Measurements from ENCODE around the gene SOBP.

The SOBP gene

DNA sequence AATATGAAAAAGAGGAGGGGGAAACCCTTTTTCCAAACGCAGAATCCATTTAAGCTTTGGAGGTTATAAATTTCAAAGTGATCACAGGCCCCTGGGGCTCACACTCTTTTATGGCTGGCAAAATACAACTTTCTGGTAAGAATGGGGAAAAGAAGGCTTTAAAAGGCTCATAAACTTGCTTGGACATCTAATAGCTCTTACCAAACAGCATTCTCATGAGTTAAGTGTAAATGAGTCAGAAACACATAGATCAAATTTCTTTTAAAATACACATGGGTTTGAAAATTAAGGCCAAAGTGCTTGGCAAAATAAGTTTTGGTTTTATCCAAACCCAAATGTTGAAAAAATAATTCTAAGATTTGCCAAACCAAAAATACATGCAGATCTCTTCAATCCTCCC, 154.6 kb downstream of the SOBP start:
- DNase-seq = no peak

DNA sequence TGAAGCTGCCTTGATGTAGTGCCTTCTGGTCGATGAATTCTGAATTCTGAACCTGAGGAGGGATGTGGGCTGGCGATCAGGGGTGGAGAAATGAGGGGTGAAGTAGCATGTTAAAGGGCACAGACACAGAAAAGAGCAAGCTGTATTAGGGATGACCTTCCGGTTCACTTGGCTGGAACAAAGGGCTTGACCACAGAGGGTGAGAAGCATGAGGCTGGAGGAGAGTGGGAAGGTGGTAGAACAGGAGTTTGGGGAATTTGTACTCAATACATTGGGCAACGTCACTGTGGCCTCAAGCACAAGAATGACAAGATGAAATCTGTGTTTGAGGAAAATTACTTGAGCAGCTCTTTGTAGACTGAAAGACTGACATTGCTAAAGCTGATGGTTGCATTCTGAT, 155.8 kb downstream of the SOBP start:
- DNase-seq = no peak

DNA sequence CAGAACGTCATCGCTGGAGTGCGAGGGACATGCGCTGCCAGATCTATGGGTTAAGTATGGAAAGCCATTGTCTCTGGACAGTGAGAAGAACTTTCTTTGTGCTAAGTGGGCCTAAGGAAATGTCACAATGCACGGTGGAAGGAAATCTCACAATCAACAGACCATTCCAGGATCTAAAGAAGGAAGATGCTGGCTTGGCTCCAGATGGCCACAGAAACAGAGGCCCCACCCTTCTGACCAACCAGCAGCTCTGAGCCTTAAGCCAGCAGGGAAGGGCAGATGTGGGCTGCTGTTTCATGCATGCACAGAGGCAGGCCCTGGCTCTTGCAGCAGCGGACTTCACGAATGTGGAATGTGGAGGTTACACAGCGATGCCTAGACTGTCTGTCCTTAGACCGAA, 156.3 kb downstream of the SOBP start:
- DNase-seq = no peak

DNA sequence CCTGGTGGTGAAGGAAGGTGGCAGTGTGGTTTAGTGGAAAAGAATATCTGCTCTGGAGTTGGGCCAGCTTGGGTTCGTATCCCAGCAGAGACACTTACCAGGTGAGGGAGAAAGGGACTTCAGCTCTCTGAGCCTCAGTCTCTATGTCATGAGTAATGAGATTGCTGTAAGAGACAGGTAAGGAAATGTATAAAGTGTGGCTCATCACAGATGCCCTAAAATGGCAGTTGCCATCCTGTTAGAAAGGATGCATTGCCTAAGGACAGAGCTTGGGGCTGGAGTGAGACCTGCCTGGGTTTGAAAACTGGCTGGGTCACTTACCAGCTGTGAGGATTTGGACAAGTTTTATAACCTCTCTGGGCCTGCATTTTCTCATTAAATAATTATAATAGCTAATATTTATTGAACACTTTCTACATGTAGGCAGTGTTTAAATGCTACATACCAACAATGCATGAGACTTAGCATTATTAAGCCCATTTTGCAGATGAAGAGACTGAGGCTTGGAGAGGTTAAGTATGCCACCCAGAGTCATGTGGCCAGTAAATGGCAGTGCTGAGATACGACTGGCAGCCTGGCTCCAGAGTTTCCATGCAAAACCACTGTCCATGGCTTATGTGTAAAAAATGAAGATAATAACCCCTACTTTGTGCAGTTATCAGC, 157.0 kb downstream of the SOBP start:
- no peak for DNase-seq

DNA sequence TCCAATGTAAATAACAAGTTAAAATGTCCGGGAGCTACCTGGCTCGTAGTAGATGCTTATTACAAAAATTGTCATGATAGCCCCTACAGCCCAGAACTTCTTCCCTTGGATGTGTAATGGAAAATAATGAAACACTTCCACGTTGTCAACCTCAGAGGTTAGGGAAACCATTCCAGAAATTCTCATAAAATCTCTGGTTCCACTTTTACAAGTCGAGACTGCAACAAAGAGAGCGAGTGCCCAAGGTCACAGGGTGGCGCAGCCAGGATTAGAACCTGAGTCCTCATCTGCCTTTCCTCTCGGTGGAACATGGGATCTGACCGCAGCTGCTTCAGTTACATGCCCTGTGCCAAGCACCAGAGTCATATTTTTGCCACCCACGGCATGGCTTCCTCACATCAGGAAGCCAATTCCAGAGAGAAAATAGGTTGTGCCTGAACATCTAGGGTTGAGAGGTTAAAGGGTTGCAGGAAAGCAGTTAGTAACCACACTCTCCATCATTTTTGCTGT, 157.6 kb downstream of the SOBP start:
- DNase-seq = no peak

DNA sequence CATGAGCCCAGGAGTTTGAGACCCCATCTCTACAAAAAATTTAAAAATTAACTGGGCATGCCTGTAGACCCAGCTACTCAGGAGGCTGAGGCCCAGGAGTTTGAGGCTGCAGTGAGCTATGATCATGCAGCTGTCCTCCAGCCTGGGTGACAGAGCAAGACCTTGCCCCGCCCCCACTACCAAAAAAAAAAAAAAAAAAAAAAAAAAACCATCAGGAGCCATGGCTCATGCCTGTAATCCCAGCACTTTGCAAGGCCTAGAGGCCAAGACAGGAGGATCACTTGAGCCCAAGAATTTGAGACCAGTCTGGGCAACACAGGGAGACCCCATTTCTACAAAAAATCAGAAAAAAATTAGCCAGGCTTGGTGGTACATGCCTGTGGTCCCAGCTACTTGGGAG, 159.1 kb downstream of the SOBP start:
- DNase-seq = no peak

DNA sequence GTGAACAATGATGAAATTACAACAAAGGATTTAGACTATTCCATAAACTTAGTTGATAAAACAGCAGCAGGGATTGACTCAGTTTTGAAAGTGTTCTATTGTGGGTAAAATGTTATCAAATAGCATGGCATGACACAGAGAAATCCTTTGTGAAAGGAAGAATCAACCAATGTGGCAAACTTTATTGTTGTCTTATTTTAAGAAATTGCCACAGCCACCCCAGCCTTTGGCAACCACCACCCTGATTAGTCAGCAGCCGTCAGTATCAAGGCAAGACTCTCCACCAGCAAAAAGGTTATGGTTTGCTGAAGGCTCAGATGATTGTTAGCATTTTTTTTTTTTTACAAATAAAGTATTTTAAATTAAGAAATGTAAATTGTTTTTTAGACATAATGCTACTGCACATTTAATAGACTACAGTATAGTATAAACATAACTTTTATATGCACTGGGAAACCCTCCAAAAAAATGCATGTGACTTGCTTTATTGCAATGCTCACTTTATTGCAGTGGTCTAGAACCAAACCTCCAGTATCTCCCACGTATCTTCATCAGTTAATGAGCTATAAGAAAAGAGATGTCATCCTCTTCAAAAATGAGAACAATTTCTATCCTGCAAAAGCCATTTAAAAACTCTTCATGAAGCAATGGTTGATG, 162.7 kb downstream of the SOBP start:
- DNase-seq = no peak

DNA sequence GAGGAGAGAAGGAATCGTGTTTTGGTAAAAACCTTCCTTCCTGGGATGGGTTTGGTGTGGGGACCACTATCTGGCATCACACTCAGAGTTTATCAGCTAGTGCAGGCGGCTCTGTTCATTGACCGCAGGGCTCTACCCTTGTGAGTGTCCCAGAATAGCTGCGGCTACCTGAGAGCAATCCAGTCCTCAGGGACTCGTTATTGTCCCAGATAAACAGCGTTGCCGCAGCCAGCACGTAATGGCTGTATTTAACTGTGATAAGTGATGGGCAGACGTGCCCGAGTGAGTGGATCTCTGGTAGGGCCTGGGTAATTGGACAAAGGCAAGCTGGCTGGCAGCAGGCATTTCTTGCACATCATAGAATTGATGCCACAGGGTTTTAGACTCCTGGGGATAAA, 163.3 kb downstream of the SOBP start:
- DNase-seq = peak; percentile 58 to 93

DNA sequence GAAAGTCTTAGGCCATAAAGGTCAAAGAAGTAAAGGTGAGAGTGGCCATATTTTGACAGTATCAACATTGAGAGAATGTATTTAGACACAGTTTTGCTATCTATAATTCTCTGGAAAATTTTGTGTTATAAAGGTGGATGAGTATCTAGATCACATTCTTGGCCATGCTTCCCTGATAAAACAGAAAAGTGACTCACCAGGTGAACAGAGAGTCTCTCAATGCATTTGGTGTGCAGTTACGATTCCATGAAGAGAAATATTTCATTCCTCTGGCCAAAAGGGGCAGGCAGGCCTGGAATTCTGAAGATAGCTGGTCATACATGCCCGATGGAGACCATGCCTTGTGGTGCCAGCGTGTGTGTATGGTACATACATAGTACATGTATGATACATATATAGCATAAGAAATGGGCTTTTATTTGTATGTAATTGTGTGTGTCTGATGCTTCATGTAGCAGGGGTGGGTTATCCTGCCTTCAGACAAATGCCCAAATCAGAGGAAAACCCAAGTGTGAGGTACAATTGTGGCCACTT, 164.0 kb downstream of the SOBP start:
- no peak for DNase-seq

DNA sequence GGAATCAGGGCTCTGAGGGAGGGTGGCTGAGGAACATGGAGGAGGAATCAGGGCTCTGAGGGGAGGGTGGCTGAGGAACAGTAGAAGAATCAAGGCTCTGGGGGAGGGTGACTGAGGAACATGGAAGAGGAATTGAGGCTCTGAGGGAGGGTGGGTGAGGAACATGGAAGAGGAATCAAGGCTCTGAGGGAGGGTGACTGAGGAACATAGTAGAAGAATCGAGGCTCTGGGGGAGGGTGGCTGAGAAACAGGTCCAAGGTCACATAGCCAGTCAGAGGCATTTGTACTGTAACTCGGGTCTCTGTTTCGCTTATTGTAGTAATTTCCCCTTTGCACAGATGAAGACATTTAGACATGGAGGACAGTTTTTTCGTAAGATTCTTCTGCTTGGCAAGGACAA, 164.8 kb downstream of the SOBP start:
- DNase-seq = no peak

DNA sequence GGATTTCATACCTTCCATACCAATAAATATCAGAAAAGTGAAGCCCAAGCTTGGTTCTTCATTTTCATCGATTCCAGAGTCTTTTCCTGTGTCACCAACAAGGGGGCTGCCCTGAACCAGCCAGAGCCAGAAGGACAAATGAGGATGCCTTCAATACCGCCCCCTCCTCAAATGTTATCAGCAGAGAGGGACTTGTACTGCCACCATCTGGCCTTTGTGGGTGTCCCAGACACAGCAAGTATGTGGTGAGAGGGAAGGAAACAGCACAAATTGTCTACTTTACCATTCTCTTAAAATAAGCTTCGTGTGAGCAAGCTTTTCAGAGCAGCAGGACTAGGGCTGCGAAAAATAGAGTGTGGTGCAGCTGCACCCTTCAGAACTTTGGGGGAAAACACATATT, 165.3 kb downstream of the SOBP start:
- DNase-seq = no peak

DNA sequence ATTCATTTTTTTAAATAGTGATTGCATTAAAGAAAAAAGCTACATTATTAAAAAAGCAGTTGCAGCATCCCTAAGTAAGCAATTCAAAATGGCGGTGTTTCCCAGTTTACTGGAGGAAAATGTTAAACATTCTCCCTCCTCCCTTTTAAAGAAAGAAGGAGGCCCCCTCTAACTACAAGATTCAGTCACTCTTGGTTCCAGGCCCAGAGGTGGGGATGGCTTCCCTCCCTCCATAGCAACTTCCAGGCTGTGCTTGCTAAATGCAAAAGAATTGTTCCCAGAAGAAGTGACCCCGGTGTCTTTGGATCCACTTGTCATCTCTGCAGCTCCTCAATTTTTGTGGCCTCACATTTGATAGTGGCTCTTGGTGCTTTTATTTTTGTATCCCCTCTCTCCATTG, 165.9 kb downstream of the SOBP start:
- DNase-seq = no peak

DNA sequence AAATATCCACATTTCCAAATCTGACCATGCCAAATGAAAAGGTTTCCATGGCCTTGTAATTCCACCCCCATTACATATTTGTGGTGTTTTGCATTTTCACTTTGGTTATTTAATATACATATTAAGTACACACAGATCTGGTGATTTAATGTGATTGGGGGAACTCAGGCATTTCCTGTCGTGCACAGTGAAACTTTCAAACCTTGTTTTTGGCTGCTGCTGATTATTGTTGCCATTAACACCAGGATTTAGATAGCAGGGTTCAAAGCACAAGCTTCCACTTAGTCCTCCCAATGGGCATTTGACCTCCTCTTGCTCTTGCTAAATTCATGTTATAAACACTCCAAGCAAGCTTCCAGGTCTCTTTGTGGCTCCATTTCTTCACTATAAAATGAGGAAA, 166.5 kb downstream of the SOBP start:
- DNase-seq = no peak

DNA sequence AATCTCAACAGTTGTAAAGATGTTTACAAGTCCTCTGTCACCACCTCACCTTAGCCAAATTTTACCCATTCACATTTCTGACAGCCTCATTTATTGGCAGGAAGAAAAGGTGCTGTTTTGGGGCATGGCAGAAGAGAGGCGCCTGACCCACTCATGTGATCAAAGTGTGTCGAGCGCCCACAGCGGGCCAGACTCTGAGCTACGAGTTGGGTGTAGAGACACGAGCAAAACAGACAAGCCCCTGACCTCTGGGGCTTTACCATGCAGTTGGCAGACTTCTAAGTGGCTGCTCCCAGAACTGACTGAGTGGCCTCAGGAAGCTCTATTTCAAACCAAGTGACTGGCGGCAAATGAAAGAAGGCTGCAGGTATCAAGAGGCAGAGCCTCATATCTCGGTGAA, 167.0 kb downstream of the SOBP start:
- DNase-seq = no peak

DNA sequence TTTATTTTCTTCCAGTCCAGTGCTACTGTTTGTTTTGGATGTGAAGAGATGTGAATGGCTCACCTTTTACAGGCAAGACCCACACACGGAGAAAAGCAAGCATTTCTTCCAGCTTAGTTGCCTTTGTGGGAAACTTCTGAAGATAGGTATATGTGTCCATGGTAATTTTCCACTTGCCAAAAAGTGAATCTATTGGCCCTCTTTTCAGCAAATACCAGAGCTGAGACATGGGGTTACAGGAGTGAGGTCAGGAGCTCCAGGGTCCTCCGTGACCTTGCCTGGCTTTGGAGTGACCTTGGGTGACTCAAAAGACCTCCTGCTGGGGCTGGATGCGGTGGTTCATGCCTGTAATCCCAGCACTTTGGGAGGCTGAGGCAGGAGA, 167.4 kb downstream of the SOBP start:
- DNase-seq = no peak

DNA sequence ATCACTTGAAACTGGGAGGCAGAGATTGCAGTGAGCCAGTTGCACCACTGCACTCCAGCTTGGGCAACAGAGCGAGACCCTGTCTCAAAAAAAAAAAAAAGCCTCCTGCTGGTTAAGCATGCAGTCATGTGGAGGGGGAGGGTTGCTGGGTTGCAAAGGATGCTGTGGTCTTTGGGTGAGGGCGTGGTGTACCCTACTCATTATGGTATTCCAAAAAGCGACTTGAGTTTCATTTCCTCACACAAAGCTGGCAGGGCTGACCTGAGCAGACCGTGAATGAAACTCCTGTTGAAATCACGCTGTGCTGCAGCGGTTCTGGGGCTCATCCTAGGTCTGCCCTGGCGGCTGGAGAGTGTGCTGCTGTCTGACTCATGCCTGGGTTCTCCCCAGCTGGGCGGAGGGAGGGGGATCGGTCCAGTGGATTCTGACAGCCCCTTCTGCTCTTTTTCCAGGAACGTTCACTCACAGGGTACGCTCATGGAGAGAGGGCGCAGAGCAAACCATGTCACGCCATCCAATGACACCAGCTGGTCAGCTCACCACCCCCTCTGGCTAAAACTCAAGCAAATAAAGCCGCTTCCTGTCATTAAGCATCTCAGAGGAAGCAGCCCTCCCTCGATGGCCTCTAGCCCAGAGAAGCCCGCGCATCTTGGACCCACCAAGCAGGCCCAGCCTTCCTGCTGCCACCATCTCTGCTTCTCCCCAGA, 168.0 kb downstream of the SOBP start:
- DNase-seq = no peak

DNA sequence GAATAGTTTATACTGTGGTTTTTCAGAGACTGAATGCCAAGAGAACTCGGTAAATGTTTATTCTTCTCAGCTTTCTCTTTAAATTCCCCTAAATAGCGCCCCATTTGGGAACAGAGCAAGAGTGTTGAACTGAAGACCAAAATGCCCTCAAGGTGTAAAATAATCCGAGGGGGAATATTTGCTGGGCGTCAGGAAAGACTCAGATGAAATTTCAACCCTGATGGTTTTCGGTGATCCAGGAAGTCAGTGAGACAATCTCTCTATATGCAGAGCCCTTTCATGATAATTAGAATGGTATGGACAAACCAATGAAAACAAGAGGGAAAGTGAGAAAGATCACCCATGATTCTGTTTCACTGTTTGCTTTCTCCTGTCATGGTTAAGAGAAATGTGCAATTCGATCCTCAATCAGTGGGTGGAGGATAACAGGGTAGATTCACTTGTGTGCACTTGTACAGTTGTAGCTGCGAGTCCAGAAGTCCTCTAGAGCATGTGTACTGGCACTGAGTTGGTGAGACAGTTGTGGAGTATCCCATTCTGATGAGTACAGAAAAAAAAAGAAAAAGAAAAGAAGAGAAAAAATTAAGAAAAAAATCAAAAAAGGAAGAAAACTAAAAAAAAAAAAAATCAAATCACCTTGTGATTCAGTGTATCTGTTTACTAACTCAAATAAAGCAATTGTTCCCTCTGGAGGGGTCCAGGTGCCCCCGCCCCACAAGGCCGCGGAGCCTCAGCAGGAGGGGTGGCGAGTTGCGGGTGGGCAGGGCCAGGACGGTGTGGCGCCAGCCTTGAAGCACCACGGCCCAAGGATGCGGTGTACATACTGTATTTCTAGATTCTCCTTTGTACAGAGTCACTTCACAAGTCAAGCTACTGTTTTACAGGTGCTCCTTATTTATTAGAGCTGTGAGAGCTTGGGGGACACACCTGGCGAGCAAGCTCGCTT, 169.3 kb downstream of the SOBP start:
- peak; percentile 22 to 26 for DNase-seq

DNA sequence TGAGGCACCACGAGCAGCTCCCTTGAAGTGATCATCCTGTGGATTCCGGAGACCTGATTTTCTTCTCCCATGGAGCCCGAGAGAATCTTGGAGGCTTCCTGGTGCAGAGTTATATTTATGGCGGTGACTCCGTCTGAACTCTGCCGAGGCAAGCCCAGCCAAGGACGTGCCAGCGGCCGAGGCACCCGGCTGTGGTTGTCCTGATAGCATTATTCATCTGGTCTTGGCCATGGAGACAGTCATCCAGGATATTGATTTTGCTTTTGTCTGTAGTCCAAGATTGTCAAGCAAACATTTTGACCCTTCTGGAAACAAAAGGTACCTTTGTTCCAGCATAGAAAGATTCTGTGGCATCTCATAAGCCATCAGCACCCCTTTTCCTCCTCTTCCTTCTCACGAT, 170.9 kb downstream of the SOBP start:
- no peak for DNase-seq

DNA sequence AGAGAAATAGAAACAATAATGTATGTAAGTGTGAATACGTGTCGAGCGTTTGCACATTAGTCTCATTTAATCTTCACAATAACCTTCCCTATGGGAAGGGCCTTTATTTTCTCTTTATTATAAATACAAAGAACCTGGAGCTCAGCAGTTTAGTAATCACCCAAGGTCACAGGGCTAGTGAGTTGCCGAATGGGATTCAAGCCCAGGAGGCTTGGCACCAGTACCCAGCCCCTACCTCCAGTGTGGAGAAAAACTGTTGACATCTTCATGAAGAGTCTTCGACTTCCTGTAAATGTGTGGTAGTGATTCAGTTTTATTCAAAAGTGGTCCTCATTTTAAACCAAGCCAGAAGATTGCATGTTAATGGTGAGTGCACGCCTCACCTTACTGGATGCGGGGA, 171.4 kb downstream of the SOBP start:
- DNase-seq = no peak

DNA sequence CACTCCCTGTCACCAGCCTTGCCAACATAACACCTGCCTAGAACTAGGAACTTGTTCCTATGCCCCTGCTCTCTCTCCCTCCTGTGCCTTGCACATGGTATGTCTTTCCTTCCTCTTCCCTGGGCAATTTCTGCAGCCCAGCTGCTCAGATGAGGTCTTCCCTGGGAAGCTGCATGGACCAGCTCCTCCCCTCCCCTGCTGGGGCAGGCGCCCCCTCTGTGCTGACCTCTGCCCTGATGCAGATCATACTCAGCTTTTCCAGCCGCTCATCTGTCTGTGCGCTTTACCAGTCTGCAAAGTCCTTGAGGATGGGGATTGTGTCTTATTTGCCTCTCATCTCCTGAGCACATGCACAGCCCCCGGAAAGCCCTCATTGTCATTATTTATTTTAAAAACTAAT, 172.4 kb downstream of the SOBP start:
- no peak for DNase-seq

DNA sequence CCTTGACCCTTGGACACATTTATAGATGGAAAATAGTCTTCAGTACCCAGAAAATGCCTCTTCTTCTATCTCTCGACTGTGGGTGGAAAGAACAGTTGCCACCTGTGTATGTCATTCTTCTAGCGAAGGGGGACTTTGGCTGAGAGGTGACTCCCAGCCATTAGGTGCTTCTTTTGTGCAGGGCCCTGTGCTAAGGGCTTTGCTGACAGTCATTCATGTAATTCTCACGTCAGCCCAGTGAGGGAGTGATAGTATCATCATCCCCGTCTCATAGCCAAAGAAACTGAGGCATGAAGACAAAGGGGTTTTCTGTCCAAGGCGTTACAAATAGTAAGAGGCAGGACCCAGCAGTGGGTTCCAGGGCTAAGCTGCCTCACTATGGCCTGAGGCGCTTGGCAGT, 173.4 kb downstream of the SOBP start:
- no peak for DNase-seq

DNA sequence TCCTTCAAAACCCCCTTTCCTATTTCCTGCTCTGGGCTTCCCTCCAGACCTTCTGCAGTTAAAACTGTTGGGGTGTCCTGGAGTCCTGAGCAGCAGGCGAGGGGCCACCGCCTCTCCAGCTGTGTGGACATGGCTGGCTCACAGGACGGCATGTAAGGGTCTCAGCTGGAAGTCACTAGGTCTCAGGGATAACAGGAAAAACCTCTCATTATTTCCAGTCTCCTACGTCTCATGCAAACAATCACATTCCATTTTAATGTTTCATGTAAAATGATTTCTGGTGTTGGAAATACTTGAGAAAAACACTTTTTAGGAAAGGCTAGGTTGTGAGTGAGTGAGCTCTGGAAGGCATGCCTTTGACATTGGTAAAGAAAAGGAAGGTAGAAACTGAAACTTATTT, 175.5 kb downstream of the SOBP start:
- DNase-seq = no peak
